AG10803 (cell line): ENCODE measurements around the gene PPM1B.

ENCODE experiments used
- DNase-seq: peaks from one replicate; pipeline ENCODE4 v3.0.0; 2010; ENCODE audit warnings: low read depth
- H3K4me3 ChIP-seq: 2 replicates; pipeline ENCODE4 v1.5.1; 2011; ENCODE audit warnings: mild to moderate bottlenecking, low read length, control low read depth
- TF ChIP-seq, protein P1 (sequence below): conservative IDR thresholded peaks from 2 replicates; pipeline ENCODE4 v1.5.1; 2011; ENCODE audit warnings: mild to moderate bottlenecking, low read length, control low read depth, inconsistent platforms

Gene PPM1B

DNA sequence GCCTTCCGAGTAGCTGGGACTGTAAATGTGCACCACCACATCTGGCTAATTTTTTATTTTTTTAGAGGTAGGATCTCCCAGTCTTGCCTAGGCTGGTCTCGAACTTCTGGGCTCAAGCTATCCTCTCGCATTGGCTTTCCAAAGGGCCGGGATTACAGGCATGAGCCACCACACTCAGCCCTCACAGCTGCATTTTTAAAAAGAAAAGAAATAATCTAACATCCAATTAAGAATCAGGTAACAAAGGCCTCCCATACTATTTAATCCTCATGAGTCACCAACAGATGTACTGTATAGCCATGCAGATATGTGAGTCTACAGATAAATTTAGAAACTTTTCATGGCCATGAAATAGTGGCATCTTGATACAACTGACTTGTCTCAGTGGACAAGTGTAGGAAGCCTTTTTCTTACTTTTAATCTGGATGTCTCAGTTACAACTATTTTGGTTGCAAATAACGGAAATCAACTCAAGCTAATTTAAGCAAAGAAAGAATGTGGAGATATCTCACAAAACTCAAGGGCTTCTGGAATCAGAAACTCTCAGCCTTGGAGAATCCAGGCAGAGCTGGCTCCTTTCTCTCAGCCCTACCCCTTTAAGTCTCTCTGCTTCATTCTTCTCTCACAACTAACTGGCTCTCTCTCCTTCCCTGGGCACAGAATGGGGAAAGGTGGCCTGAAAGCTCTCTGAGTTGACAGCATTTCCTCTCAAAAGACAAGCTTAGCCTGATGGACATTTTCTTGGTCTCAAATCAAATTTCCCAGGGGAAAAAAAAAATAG lies 12.8 kb upstream of the PPM1B start:
- no peak for DNase-seq
- TF ChIP-seq, protein P1, sequence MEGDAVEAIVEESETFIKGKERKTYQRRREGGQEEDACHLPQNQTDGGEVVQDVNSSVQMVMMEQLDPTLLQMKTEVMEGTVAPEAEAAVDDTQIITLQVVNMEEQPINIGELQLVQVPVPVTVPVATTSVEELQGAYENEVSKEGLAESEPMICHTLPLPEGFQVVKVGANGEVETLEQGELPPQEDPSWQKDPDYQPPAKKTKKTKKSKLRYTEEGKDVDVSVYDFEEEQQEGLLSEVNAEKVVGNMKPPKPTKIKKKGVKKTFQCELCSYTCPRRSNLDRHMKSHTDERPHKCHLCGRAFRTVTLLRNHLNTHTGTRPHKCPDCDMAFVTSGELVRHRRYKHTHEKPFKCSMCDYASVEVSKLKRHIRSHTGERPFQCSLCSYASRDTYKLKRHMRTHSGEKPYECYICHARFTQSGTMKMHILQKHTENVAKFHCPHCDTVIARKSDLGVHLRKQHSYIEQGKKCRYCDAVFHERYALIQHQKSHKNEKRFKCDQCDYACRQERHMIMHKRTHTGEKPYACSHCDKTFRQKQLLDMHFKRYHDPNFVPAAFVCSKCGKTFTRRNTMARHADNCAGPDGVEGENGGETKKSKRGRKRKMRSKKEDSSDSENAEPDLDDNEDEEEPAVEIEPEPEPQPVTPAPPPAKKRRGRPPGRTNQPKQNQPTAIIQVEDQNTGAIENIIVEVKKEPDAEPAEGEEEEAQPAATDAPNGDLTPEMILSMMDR = no peak
- no peak overlapping the region for H3K4me3 ChIP-seq

DNA sequence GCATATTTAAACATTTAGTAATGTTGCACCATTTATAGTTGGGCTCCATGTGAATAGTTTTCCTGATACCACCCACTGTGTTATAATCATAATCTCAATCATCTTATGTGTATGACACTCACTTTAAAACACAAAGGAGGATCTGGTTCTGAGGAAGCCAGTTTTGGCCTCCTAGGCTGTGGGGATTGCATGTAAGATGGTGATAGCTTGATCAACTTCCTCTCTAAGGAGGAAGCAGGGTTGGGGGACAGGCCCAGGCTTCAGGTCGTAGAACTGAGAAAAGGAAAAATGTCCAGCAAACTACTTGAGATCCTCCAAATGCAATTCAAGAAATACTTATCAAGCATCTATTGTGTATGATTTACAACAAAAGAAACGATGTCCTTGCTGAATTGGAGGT lies 4.9 kb upstream of the PPM1B start:
- no peak for DNase-seq
- no peak overlapping the region for H3K4me3 ChIP-seq
- TF ChIP-seq, protein P1 = no peak

DNA sequence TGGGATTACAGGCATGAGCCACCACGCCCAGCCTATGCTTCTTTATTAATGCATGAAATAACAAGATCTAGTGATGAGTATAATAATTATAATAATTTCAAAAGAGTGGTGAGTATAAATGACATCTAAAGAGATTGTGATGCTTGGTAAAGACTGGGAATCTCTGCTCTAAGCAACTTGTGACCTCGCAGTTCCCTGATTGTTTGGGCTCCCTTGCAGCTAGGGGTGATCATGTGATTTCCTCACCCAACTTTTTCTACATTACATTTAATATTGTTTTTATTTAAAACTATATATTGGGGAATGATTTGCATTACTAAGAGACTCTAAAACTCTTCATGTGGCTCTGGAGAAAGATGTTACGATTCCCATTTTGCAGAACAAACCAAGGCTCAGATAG lies 4.1 kb upstream of the PPM1B start:
- DNase-seq = no peak
- no peak overlapping the region for H3K4me3 ChIP-seq
- TF ChIP-seq, protein P1 = no peak

DNA sequence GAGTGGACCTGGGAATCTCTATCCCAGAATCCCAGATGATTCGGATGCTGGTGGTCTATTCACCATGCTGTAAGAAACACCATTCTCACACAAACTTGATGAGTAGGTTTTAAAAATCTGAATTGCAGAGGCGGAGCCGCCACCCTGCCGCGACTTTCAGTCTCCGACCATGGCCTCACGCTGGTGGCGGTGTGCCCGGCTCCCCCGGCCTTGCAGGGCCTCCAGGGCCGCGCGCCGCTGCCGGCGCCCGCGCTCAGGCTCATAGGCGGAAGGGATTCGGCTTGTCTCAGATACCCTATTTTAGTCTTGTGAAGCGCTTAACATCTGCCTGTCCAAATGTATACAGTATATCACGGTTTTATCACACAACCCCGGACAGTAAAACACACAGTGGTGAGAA lies 2.6 kb upstream of the PPM1B start:
- DNase-seq = no peak
- TF ChIP-seq, protein P1 = no peak
- no peak overlapping the region for H3K4me3 ChIP-seq

DNA sequence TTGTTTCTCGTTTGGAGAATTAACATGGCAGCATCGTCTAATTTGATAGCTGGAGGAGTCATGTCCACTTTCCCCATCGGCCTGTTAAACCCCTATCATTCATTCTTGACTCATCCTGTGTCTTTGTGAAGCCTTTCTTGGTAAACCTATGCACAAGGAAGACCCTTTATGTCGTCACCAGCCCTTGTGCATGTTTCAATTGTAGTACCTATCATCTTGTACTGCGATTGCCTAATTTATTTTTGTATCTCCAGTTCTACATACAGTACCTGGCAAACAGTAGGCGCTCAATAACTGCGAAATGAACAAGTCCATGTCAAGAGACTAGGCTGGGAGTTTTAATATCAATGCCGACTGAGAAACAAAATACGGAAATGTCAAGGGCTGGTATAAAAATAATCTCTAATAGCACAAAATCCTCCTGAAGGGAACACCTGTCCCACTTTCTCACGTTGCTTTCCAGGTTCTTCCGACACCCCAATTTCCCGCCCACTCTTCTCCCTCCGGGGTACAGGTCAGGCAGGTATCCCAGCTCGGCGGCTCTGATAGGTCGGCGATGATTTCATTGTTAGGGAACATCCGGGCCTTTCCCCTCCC lies 1.3 kb upstream of the PPM1B start:
- DNase-seq = no peak
- TF ChIP-seq, protein P1 = no peak
- H3K4me3 ChIP-seq = peak overlapping the region; percentile 71

DNA sequence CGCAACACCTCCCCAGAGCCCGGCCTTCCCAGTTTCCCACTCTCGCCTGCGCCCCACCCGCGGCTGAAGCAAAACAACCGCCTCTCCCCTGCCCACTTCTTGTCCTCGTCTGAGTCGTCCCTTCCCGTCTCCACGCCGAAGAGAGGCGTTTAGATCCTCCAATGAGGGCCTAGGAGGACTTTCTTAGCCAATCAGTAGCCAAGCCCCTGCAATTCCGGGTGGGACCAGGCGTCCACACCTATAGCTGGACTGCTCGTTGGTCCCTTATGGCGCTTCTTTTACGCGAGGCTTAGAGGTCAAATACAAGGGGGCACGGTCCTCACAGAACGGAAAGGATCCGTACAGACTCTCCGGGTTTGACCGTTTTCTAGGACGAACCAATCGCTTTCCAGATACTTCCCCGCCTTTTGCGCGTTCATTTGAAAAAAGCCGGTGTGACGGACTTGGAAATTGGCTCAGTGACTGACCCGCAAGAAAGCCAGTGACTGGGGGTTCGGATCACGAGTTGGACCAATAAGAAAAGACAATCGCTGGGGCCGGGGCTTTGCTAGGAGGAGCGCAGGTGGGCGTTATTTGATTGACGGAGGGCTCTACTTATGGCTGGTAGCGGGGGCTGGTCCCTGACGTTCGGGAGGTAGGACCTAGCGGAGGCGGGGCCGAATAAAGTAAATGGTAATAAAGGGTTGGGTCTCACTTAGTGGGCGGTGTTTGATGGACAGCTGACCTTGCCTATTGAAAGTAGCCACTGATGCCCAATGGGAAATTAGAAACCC lies 581 bp upstream of the PPM1B start:
- TF ChIP-seq, protein P1 = no peak
- peak overlapping the region; percentile 71 for H3K4me3 ChIP-seq
- peak; percentile 100 for DNase-seq
